HL-60 (cell line): ENCODE measurements around the gene NUTM2D.
"Not testable (repeated sequence)": the region's sequence is repeated elsewhere in the genome, so short reads cannot be mapped to it uniquely, and the experiment has no call there.

Experiments
- CTCF ChIP-seq: IDR thresholded peaks from one replicate; pipeline ENCODE4 v1.5.1; 2011; ENCODE audit warnings: low read length, control low read depth, inconsistent platforms; ENCODE audit not compliant: insufficient read depth
- POLR2AphosphoS5 ChIP-seq: IDR thresholded peaks from 2 replicates; pipeline ENCODE4 v1.6.1; 2012; ENCODE audit warnings: low read depth
- REST ChIP-seq: IDR thresholded peaks from 2 replicates; pipeline ENCODE4 v1.6.1; 2012; ENCODE audit warnings: low read depth; ENCODE audit not compliant: insufficient replicate concordance

GRCh38 chr10:87329131-87329530 is 28.4 kb upstream of the NUTM2D start:
- TF ChIP-seq CTCF, POLR2AphosphoS5, REST: not testable (repeated sequence)
